Measurements from ENCODE around the gene ST6GALNAC3.

DNA sequence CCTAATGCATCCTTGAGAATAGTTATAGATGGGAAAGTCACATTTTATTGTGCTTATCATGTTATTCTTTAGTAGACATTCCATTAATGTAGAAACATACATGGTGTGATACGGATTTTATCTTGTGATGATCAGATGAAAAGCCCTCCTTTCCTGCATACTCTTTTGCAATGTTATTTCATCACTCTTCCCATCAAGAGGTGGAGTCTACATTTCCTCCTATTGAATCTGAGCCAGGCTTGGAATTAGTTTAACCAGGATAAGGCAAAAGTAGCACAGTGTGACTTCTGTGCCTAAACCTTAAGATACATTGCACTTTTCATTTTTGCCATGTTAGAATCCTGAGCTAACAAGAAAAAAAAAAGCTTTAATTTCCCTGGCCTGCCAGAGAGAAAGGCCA, 399.0 kb downstream of the ST6GALNAC3 start:
- TF ChIP-seq, protein P1, sequence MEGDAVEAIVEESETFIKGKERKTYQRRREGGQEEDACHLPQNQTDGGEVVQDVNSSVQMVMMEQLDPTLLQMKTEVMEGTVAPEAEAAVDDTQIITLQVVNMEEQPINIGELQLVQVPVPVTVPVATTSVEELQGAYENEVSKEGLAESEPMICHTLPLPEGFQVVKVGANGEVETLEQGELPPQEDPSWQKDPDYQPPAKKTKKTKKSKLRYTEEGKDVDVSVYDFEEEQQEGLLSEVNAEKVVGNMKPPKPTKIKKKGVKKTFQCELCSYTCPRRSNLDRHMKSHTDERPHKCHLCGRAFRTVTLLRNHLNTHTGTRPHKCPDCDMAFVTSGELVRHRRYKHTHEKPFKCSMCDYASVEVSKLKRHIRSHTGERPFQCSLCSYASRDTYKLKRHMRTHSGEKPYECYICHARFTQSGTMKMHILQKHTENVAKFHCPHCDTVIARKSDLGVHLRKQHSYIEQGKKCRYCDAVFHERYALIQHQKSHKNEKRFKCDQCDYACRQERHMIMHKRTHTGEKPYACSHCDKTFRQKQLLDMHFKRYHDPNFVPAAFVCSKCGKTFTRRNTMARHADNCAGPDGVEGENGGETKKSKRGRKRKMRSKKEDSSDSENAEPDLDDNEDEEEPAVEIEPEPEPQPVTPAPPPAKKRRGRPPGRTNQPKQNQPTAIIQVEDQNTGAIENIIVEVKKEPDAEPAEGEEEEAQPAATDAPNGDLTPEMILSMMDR (conservative IDR thresholded peaks at IDR 0.05; ENCODE audit: low read length): no peak
- no peak for TF ChIP-seq EZH2phosphoT487 (IDR thresholded peaks at IDR 0.05; ENCODE audit: borderline replicate concordance)

Measured in Loucy (cell line).